Stimulated activated CD8-positive, alpha-beta memory T cell treated with anti-CD3 and anti-CD28 coated beads, Interleukin-2, amount 100 ng/mL, for 1 hour (primary cell): ENCODE data around the gene FUOM.
"Not testable (repeated sequence)": the region's sequence is repeated elsewhere in the genome, so short reads cannot be mapped to it uniquely, and the experiment has no call there.

ENCODE experiments used
- DNase-seq, 2 donors: peaks; one replicate each; pipeline ENCODE4 v3.0.0-alpha.2; 2020; ENCODE audit warnings: low read depth in 2 of 2

The FUOM gene

DNA sequence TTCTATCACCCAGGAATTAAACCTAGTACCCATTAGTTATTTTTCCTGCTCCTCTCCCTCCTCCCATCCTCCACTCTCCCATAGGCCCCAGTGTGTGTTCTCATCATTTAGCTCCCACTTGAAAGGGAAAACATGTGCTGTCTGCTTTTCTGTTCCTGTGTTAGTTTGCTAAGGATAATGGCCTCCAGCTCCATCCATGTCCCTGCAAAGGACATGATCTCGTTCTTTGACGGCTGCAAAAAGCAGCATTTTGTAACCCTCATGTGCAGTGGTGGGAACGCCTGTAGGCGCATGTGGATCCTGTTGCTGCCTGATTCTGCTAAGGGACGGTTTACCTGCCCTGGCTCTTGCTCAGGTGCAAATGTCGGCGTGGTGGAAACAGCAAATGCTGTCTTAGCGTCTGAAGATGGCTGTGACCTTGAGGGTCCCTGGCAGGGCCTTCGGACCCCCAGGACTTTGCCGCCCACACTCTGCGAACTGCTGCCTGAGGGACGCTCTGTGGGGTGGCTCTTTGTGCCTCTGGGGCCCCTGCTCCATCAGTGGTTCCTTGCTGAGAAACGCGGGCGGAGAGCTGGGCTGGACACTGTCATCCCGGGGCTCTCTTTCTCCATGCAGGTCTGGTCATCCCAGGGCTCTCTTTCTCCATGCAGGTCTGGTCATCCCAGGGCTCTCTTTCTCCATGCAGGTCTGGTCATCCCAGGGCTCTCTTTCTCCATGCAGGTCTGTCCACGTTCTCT lies 30.6 kb upstream of the FUOM start:
- no peak for DNase-seq

DNA sequence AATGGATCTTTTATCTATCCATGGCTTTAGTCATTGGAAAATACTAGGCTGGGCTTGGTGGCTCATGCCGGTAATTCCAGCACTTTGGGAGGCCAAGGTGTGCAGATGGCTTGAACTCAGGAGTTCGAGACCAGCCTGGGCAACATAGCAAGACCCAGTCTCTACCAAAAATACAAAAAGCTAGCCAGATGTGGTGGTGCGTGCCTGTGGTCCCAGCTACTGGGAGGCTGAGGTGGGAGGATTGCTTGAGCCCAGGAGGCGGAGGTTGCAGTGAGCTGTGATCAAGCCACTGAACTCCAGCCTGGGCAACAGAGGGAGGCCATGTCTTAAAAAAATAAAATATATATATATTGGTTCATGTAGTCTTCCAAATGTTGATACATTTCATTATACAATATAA lies 29.1 kb upstream of the FUOM start:
- DNase-seq, result not testable (repeated sequence)

DNA sequence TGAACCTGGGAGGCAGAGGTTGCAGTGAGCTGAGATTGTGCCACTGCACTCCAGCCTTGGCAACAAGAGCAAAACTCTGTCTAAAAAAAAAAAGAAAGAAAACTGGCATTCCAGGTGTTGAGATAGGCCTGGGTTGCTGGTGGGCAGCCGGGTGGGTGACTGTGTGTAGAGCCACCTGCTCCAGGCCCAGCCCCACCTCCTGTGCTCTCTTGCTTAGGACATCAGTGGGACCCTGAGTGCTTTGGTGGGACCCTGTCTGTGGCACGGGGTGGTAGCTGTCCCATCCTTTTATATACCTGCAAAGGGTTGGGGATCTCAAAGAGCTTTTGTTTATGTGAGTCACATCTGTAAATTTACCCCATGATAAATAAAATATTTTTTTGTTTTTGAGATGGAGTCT lies 27.4 kb upstream of the FUOM start:
- no peak for DNase-seq

DNA sequence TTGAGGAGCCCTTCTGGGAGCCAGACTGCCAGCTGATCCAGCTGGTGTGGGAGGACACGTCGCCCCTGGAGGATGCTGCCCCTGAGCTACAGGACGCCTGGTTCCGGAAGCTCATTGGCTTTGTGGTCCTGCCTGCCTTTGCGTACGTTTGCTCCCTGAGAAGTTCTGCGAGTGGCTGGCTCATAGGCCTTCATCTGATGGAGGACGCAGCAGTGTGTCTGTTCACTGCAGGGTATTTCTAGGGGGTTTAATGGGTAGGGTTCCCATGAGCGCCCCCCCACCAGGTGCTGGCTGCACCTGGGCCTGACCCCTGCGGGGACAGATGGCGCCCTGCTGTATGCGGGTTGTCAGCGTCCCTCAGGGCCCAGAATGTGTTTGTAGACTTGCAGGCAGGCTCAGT lies 26.3 kb upstream of the FUOM start:
- DNase-seq, result no peak

DNA sequence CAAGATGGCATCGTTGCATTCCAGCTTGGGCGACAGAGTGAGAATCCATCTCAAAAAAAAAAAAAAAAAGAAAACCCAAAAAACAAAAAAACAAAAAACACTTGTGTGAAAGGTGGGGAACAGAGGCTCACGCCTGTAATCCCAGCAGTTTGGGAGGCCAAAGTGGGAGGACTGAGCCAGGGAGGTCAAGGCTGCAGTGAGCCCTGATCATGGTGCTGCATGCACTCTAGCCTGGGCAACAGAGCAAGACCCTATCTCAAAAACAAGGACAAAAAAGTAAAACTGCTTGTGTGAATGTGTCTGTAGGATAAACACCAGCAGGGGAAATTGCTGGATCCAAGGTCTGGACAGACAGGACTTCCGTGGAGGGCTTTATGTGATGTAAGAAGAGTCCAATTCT lies 25.7 kb upstream of the FUOM start:
- DNase-seq, result no peak

DNA sequence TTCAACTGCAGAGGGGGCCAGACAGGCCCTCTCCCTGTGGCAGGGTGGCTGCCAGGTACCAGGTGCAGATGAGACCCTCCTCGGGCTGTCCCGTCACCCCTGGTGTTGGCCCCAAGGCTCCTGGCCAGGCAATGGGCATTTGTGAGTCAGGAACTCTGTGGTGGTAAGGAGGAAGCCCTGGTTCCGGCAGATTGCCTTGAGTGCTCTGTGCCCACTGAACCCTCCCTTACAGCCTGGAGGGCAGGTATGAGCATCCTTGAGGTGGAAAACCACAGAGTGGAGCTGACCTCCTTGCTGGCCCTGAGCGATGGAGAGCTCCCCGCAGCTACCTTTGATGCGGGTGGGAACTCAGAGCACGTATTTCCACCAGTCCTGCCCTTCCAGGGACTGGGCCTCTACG lies 23.2 kb upstream of the FUOM start:
- no peak for DNase-seq

DNA sequence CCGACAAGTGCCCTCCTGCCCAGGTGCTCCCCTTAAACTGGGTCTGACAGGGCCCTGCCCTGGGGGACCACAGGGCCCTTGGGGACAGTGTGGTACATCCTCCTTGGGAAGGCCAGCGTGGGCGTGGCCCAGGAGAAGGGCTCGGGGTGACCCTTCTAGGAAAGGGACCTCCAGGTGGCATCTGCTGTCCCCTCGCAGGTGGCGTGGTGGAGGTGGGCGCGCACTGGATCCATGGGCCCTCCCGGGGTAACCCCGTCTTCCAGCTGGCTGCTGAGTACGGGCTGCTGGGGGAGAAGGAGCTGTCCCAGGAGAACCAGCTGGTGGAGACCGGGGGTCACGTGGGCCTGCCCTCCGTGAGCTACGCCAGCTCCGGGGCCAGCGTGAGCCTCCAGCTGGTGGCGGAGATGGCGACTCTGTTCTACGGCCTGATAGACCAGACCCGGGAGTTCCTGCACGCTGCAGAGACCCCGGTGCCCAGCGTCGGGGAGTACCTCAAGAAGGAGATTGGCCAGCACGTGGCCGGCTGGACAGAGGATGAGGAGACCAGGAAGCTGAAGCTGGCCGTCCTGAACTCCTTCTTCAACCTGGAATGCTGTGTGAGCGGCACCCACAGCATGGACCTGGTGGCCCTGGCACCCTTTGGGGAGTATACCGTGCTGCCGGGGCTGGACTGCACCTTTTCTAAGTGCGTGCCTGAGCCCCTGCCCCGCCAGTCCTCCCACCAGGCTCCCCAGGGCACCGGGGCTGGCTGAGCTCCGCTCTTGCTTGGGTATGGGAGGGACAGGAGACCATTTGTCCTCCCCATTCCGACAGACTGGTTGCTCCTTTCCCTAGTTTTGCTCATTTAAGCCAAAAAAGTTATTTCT lies 22.2 kb upstream of the FUOM start:
- DNase-seq, result no peak

DNA sequence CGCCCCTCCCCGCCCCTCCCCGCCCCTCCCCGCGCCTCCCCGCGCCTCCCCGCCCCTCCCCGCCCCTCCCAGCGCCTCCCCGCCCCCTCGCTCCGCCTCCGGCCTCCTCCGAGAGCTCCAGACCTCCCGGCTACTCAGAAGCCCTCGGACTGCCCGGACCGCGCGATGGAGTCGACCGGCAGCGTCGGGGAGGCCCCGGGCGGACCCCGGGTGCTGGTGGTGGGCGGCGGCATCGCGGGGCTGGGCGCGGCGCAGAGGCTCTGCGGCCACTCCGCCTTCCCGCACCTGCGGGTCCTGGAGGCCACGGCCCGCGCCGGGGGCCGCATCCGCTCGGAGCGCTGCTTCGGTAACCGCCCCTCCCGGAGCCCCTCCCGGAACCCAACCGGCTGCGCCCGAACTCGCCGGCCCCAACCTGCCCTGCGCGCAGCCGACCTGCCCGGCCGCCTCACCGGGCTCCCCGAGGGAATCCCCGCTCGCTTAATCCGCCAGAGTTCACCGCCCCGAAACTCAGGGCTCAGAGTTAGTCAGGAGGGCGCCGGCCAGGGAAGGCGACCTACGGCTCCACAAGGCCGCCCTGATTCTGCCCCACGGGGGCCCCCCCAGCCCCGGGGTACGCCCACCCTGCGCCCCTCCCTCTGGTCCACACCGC lies 21.5 kb upstream of the FUOM start, which contains the start of gene PAOX:
Gene PAOX, plus strand, starts transcription at position 111 of the 649 bp plus-strand sequence. Its CDS starts 55 bp downstream, at position 166.
- DNase-seq, result no peak

DNA sequence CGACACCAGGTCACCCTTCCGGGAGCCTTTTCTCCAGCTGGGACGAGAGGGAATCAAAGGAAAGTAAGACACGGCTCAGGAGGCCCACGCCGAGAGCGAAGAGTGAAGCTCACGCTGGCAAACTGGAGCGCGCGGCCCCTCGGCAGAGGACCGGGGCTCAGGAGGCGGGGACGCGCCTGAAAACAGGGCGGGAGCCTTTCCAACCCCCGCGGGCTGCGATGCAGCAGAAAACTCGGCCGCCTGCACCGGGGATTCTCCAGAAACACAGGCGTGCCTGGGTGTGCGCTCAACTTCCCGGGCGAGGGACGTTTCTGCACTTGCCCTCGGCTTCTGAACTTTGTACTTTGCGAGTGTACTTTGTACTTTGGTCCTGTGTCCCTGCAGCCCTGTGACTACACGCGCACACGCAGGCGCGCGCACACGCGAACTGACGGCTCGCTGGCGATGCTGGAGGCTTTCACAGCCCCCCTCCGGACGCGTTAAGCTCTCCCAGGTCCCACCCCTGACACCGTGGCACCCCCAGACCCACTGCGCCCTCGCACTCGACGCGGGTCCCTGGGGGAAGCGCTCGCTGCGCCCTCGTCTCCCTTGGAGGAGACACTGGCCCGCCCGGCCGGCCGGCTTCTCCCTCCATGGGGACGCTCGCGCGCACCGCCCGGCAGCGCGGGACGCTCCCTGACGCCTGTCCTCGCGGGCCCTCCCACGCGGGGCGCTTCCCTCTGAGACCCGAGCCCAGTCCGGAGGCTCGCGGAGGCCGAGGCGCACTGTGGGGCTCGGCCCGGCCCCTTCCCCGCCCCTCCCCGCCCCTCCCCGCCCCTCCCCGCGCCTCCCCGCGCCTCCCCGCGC lies 20.7 kb upstream of the FUOM start:
- no peak for DNase-seq

DNA sequence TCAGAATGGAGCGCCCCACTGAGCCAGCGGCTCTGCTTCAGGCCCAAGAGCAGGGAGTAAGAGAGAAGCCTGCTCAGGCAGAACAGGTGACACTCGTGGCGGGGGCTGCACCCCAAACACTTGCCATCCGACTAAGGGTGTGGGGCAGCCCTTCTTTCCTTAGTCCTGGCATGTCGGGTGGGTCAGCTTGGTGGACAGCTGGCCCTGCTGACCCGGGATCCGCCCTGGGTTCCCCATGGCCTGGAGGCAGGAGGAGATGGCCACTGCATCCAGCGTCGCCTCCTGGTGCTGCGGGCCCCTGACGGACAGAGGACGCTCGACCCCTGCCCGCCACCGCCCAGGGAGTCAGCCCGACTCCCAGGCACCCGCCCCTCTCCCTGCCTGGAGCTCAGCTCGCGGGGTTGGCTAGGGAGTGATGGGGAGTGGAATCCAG lies 20.0 kb upstream of the FUOM start:
- DNase-seq, result no peak

DNA sequence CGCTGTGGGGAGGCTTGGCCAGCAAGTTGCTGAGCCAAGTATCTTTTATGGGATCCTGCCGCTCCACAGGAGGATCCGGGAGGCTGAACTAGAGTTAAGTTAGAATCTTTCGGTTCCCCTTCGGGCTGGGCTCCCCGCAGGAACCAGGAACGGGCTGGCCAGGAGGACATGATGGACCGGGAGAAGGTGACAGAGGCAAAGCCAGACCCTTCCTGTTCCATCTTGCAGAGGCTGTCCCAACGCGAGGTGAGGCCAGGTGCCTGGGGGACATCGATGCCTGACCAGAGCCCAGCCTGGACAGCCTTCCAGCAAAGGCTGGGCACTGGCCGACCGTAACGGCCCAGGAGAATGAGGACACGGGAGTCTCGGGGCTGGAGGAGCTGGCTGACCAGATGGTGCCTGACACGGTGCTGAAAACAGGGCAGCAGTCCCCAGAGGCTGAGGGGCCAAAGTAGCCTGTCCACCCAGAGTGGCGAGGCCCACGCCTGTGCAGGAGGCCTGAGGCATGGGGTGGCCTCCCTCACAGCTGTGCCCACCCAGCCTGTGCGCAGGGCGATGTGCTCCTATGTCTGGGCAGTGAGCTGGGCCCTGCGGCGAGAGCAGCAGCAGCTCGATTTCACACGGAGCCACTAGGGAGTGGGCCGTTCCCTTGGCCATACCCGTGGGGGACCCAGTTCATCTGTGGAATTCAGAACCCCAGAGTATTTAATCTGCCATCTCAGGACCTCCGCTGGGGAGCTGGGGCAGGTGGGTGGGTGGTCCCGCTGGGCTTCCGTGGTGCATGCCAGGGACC lies 19.4 kb upstream of the FUOM start:
- DNase-seq, result no peak

DNA sequence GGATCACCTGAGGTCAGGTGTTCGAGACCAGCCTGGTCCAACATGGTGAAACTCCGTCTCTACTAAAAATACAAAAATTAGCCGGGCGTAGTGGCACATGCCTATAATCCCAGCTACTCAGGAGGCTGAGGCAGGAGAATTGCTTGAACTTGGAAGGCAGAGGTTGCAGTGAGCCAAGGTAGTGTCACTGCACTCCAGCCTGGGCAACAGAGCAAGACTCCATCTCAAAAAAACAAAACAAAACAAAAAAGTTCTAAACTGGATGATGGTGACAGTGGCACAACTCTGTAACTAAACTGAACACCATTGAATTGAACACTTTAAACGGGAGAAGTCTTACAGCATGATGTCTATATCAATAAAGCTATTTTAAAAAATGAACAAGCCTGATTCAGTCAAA lies 18.4 kb upstream of the FUOM start:
- DNase-seq, result not testable (repeated sequence)

DNA sequence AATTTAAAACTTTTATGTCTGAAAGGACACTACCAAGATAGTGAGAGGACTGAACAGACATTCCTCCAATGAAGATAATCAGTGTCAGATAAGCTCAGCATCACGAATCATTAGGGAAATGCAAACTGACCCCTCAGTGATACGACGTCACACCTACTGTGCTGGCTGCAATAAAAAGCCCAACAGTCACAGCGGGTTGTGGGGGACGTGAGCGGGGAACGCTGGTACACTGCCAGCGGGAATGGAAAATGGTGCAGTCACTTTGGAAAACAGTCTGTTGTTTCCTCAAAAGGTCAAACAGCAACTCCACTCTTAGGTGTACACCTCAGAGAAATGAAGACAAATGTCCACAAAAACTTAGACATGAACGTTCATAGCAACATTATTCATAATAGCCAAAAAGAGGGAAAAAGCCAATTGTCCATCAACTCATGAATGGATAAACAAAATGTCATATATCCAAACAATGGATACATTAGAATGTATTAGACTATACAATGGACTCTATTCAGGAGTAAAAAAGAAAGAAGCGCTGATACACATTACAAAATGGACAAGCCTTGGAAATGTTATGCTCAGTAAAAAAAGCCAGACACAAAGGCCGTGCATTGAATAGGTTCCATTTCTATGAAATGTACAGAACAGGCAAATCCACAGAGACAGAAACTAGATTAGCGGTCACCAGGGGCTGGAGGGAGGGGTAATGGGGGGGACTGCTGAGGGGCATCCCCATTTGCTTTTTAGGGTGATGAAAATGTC lies 17.7 kb upstream of the FUOM start:
- no peak for DNase-seq

DNA sequence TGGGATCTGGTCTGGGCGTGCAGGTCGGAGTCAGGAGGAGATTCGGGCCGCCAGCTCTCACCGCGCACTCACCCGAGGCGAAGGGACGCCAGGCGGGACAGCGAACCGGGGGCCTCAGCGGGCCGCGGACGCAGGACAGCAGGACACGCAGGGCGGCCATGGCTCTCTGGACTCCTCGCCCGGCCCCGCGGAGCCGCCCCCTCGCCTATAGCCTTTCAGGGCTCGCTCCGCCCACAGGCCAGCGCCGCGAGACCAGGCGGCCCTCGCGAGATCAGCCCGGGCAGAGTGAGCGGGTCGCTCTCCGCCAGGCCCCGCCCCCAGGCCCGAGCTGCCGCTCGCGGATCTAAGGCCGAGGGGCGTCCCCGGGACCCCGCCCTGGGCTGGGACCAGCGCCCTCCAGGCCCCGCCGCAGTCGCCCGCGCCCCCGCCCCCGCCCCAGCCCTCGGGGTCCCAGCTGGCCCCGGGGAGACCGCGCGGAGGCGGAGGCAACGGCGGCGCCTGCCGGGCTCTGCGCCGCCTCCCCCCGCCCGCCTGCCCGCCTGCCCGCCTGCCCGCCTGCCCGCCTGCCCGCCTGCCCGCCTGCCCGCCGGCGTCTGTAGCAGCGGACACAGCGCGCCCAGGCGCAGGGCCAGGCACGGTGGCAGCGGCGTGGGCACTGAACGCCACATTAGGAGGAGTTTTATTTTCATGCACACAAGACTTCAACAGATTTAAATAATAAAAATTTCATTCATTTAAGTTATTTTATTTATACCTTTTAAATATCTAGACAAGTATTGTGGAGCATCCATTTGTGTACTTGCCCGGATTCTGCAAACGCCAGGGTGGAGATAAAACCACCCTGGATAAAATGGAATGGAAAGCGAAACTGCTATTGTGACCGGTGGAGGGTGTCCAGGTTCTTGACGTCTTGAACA lies 15.6 kb upstream of the FUOM start, which contains the start of gene ECHS1:
Gene ECHS1, minus strand, starts transcription at position 181 of the 917 bp plus-strand sequence. Its CDS starts 21 bp downstream, at position 160.
- peak; percentile 80 to 88 for DNase-seq

DNA sequence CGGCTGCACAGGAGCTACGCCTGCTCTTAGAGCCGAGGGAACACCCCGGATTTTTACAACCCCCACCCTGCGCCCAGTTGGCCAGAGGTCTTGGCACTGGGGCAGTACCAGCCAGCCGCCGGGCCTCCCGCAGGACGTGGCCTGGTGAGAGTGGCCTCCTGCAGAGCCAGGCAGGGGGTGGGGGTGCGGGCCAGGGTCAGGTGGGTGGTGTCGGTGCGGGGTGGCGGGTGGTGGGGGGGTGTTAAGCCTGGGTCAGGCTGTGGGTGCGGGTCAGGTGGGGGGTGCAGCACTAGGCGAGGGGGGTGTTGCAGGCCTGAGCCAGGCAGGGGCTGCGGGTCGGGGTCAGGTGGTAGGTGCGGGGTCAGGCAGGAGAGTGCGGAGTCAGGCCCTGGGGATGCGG lies 14.7 kb upstream of the FUOM start:
- no peak for DNase-seq

DNA sequence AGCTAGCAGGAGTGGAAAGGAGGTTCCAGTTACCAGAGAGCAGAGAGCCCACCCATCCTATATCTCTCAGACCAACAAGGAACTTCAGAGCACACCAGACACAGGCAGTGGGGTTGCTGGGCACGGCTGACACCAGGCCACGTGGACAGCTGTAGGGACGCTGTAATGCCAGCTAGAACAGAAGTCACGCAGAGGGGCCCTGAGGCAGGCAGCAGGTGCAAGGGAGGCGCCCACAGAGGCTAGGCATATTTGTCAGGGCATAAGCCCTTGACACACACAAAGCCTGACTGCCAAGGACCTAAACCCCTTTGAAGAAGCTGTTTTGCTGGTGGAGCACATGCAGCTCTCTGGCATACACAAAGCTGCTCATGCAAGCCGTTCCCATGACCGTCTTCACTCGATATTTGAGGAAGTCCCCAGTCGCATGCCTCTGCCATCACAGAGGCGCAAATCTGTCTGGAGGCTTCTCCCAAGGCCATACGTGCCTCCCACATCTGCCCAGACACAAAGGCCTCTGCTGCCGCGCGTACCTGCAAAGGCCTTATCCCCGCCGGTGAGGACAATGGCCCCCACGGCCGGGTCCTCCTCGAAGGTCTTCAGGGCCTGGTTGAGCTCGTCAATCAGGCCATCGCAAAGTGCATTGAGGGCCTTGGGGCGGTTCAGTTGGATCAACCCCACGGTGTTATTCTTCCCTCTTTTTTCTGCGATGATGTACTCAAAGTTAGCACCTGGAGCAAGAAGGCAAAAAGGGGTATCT lies 12.4 kb upstream of the FUOM start:
- no peak for DNase-seq

DNA sequence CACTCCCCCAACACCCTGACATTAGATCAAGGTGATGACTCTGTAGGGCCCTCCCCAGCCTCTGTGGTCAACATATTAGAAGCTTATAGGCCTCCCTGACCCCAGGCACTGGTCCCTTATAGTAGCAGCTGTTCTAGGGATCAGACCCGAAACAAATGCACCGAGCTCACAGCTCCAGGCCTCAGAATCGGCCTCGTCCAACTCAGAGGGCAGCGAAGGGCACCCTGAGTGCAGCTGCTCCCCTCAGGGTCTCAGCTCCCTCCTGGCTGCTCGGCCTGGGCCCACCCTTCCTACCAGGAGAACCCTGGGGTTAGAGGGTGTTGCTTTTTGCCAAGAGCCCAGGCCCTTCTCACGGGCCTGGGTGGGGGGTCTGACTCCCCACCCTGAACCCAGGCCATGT lies 10.3 kb upstream of the FUOM start:
- DNase-seq, result no peak

DNA sequence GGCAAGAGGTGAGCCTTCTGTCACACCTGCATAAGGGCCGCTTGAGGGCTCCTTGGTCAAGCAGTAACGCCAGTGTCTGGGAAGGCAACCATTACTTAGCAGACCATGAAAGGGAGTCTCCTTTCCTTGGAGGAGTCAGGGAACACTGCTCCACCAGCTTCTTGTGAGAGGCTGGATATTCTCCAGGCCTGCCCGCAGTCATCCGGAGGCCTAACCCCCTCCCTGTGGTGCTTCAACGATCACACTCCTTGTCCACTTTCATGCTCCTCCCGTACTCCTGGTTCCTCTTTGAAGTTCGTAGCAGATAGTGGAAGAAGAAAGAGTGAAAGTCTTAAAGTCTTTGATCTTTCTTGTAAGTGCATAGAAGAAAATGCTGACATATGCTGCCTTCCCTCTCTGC lies 9.6 kb upstream of the FUOM start:
- DNase-seq, result not testable (repeated sequence)
